CD4-positive, alpha-beta T cell treated with Interleukin-17A for 1 hour (primary cell): Measurements from ENCODE around the gene PSMB3.

ENCODE experiments used
- DNase-seq: peaks from one replicate; pipeline ENCODE4 v3.0.0-alpha.2; 2020

PSMB3 gene

GRCh38 chr17:38733982-38734973 is 18.3 kb upstream of the PSMB3 start:
- no peak for DNase-seq

GRCh38 chr17:38735161-38735997 is 17.2 kb upstream of the PSMB3 start:
- DNase-seq = peak; percentile 73

GRCh38 chr17:38738007-38738662 is 14.4 kb upstream of the PSMB3 start:
- no peak for DNase-seq

- DNase-seq = no peak
These were observed 13.9 kb upstream of the PSMB3 start for GRCh38 chr17:38738686-38739085.

- DNase-seq = no peak
These were observed 13.2 kb upstream of the PSMB3 start for GRCh38 chr17:38739305-38739704.

GRCh38 chr17:38740044-38740443 is 12.5 kb upstream of the PSMB3 start:
- DNase-seq = no peak

- no peak for DNase-seq
These were observed 11.7 kb upstream of the PSMB3 start for GRCh38 chr17:38740806-38741205.

- DNase-seq = no peak
These were observed 11.1 kb upstream of the PSMB3 start for GRCh38 chr17:38741461-38741860.

GRCh38 chr17:38741921-38742410 is 10.6 kb upstream of the PSMB3 start:
- no peak for DNase-seq

GRCh38 chr17:38742411-38743308 is 9.9 kb upstream of the PSMB3 start:
- no peak for DNase-seq

- no peak for DNase-seq
These were observed 8.9 kb upstream of the PSMB3 start for GRCh38 chr17:38743556-38744171.

GRCh38 chr17:38745545-38745944 is 7.0 kb upstream of the PSMB3 start:
- no peak for DNase-seq

GRCh38 chr17:38746004-38746848 is 6.3 kb upstream of the PSMB3 start:
- DNase-seq = no peak

GRCh38 chr17:38746849-38747462 is 5.6 kb upstream of the PSMB3 start:
- DNase-seq = no peak

GRCh38 chr17:38747463-38748148 is 4.9 kb upstream of the PSMB3 start:
- DNase-seq = no peak

GRCh38 chr17:38748149-38748891 is 4.2 kb upstream of the PSMB3 start, which contains the start of gene PCGF2:
Gene PCGF2 (minus strand): TSS chr17:38748336. CDS start chr17:38740402, 7,934 bp downstream.
- no peak for DNase-seq

- no peak for DNase-seq
These were observed 3.7 kb upstream of the PSMB3 start for GRCh38 chr17:38748892-38749222.

- no peak for DNase-seq
These were observed 3.1 kb upstream of the PSMB3 start for GRCh38 chr17:38749223-38750043.
